Psoas muscle (tissue), 8 donors: ENCODE measurements around the gene MAPKAP1. TPM values are rescaled to one million over a fixed set of nuclear protein-coding genes. Genes with fewer than 3 reads are reported as not detected.

Experiments used
- ATAC-seq, 4 donors: fragments of 200-7000 bp; cut with Tn5 transposase; one replicate each; pipeline ENCODE4 v1.9.1; 2020; ENCODE audit warnings: moderate library complexity in 3 of 4, mild to moderate bottlenecking in 2 of 4
- DNase-seq, 2 donors: peaks; one replicate each; pipeline ENCODE4 v3.0.0-alpha.2; 2020
- H3K27ac ChIP-seq: fragments of 200-600 bp; one replicate; pipeline ENCODE4 v1.8.0; 2022
- H3K27me3 ChIP-seq, 3 donors: fragments of 200-600 bp in 1 of 3; one replicate each; pipeline versions ENCODE4 v1.6.1 to v1.8.0; 2013 to 2022; ENCODE audit warnings: low read length in 2 of 3, mild to moderate bottlenecking in 2 of 3, moderate library complexity in 1 of 3; ENCODE audit not compliant: insufficient read depth in 3 of 3
- H3K36me3 ChIP-seq, 2 donors: fragments of 200-600 bp in 1 of 2; one replicate each; pipeline versions ENCODE4 v1.6.1 to v1.8.0; 2013 to 2022; ENCODE audit warnings: low read depth in 1 of 2, mild to moderate bottlenecking in 1 of 2, moderate library complexity in 1 of 2; ENCODE audit not compliant: insufficient read depth in 1 of 2
- H3K4me1 ChIP-seq: fragments of 200-600 bp; one replicate; pipeline ENCODE4 v1.8.0; 2022
- H3K4me3 ChIP-seq: fragments of 200-600 bp; one replicate; pipeline ENCODE4 v1.8.0; 2022; ENCODE audit warnings: mild to moderate bottlenecking
- H3K9me3 ChIP-seq: fragments of 200-600 bp; one replicate; pipeline ENCODE4 v1.8.0; 2022
- WGBS, 3 donors: extraction: QIAGEN DNeasy Blood & Tissue Kit; methylation state at CpG; one replicate each; pipeline versions ENCODE4 v1.1.6 to v1.1.7; 2013; 5-methylcytosine and 5-hydroxymethylcytosine counted together
- intact Hi-C, 2 donors: fragments of 100-400 bp; cut with DNase I; formaldehyde crosslinking; loops; one replicate each; pipeline versions ENCODE4 v1.11.0 to v1.14.2; 2022
- polyA plus RNA-seq, 3 donors: library from polyadenylated mRNA; stranded (reverse); fragments of 200-250 nt; gene quantifications; one replicate each; pipeline ENCODE4 v1.2.3, GENCODE V29; 2013
- total RNA-seq, 4 donors: library from RNA; stranded (reverse); fragmentation: NEBNext Ultra II Directional in 2 of 4; extraction: Animal tissue kit (Norgen Biotek cat#: 25700) in 2 of 4; gene quantifications; one replicate each; pipeline versions ENCODE4 v1.2.1 to v1.2.4, GENCODE V29; 2021 to 2023
- TF ChIP-seq, protein P1 (sequence below): fragments of 200-600 bp; IDR thresholded peaks from one replicate; pipeline ENCODE4 v1.8.0; 2022; ENCODE audit warnings: antibody characterized with exemption
- donor health status: healthy with polysubstance abuse.
- donor health status: DM: no; HTN: no; CAD: no; lungs with moderate emphysema.
- donor health status: Bipolar disorder and iron deficiency.
- donor health status: healthy.
- donor health status: DM: yes; HTN: yes; CAD: no.
- donor health status: DM: no; HTN: no; CAD: no.
- donor health status: DM: no; HTN: no; CAD: no.
- donor health status: DM: yes; HTN: yes; CAD: no.

The MAPKAP1 gene
- total and polyA plus RNA-seq, 7 donors: 64.2 to 124 (median 90.4) TPM

GRCh38 chr9:125635888-125636287 lies 71.1 kb downstream of the MAPKAP1 start:
- Histone ChIP-seq H3K27ac (no peak overlapping the region), H3K4me3 (no peak overlapping the region), H3K36me3 (no peaks in the 10 kb centered on the region), H3K9me3 (no peaks in the 10 kb centered on the region), H3K4me1 (peaks cover 26% of the 10 kb centered on the region), H3K27me3 (no peaks in the 10 kb centered on the region)
- TF ChIP-seq, protein P1, sequence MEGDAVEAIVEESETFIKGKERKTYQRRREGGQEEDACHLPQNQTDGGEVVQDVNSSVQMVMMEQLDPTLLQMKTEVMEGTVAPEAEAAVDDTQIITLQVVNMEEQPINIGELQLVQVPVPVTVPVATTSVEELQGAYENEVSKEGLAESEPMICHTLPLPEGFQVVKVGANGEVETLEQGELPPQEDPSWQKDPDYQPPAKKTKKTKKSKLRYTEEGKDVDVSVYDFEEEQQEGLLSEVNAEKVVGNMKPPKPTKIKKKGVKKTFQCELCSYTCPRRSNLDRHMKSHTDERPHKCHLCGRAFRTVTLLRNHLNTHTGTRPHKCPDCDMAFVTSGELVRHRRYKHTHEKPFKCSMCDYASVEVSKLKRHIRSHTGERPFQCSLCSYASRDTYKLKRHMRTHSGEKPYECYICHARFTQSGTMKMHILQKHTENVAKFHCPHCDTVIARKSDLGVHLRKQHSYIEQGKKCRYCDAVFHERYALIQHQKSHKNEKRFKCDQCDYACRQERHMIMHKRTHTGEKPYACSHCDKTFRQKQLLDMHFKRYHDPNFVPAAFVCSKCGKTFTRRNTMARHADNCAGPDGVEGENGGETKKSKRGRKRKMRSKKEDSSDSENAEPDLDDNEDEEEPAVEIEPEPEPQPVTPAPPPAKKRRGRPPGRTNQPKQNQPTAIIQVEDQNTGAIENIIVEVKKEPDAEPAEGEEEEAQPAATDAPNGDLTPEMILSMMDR: no peak
- no peak for DNase-seq
- ATAC-seq: no peak
- 31 to 59% (median 36%) methylated on average over 2 of the region's 2 CpGs for WGBS, 3 donors
- intact Hi-C loops: loop anchor here in 1 of 2 donors (10.0 kb wide), 1 partner anchor 231 kb away; no protein-coding TSS in a partner anchor

- Histone ChIP-seq H3K4me1 (peaks cover 33% of the 10 kb centered on the region), H3K9me3 (no peaks in the 10 kb centered on the region), H3K27me3 (no peaks in the 10 kb centered on the region), H3K36me3 (no peaks in the 10 kb centered on the region), H3K4me3 (no peak overlapping the region), H3K27ac (no peak overlapping the region)
- WGBS, 3 donors: 92 to 94% (median 94%) methylated on average over 5 of the region's 5 CpGs
- TF ChIP-seq, protein P1: no peak
- intact Hi-C loops: loop anchor here (5.0 to 10.0 kb wide), 2 partner anchors 67 to 229 kb away; no protein-coding TSS in a partner anchor
- no peak for ATAC-seq
- DNase-seq: no peak
Observed at GRCh38 chr9:125634040-125634717, 72.8 kb downstream of the MAPKAP1 start.

DNA sequence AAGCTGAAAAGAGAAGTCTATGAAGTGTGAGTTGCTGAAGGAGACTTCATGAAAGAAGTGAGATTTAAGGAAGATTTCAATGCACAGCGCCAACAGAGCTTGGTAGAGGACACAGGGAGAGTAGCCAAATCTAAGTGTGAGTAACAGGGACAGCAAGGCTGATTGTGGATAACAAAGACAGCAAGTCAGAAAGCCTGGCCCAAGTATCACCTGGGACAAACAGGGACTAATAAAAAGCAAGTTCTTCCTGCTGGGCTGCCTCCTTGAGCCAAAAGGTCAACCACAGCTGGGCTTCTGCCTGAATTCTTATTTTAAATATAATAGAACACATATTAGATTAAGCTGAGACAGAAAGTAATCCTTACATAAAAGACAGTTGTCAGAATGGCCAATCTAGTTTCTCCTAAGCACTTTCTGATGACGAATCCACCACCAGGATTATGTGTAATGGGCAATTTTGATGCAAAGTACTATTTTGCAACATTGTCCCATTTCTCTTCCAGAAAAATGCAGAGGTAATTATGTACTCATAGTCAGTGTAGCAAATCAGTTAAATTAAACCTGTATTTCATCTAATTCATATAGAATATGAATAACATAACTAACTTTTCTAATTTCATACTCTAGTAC lies 73.8 kb downstream of the MAPKAP1 start:
- no peaks in the 10 kb centered on the region for H3K27me3 ChIP-seq
- no peak overlapping the region for H3K4me3 ChIP-seq
- DNase-seq (no peak), ATAC-seq (no peak)
- H3K9me3 ChIP-seq: no peaks in the 10 kb centered on the region
- TF ChIP-seq, protein P1: no peak
- no peak overlapping the region for H3K27ac ChIP-seq
- WGBS, 3 donors: 77 to 87% (median 85%) methylated on average over 2 of the region's 2 CpGs
- H3K36me3 ChIP-seq: no peaks in the 10 kb centered on the region
- peaks cover 30% of the 10 kb centered on the region for H3K4me1 ChIP-seq
- intact Hi-C loops: loop anchor here (5.0 to 10.0 kb wide), 2 partner anchors 66 to 228 kb away; no protein-coding TSS in a partner anchor

- ATAC-seq: peak in 1 of 4 donors; percentile 28
Observed at GRCh38 chr9:125632321-125633115, 74.5 kb downstream of the MAPKAP1 start.

More at GRCh38 chr9:125632321-125633115, 74.5 kb downstream of the MAPKAP1 start:
- no peak for DNase-seq
- Histone ChIP-seq H3K36me3 (no peaks in the 10 kb centered on the region), H3K4me1 (peaks cover 30% of the 10 kb centered on the region), H3K27me3 (no peaks in the 10 kb centered on the region), H3K9me3 (no peaks in the 10 kb centered on the region), H3K4me3 (no peak overlapping the region), H3K27ac (no peak overlapping the region)
- 71 to 88% (median 78%) methylated on average over 4 of the region's 4 CpGs for WGBS, 3 donors
- intact Hi-C loops: loop anchor here (5.0 to 10.0 kb wide), 2 partner anchors 65 to 228 kb away; no protein-coding TSS in a partner anchor
- TF ChIP-seq, protein P1: no peak
